ENCODE results near the gene LIMCH1. TPM values are rescaled to one million over a fixed set of nuclear protein-coding genes. Genes with fewer than 3 reads are reported as not detected.

LIMCH1 gene
- total RNA-seq, 2 experiments from 2014 or later = not detected

GRCh38 chr4:41532882-41533281 is 5.1 kb upstream of the LIMCH1 start:
- Mint-ChIP-seq H3K27ac (no peak overlapping the region), H3K27me3 (peaks cover 2% of the 10 kb centered on the region), H3K4me3 (no peak overlapping the region), H3K4me1 (no peaks in the 10 kb centered on the region), H3K9me3 (ENCODE audit: low read depth) (peaks cover 3% of the 10 kb centered on the region), H3K36me3 (ENCODE audit: low read depth) (no peaks in the 10 kb centered on the region)
- ChIA-PET POLR2A (no interaction called here), CTCF (no interaction called here)
- intact Hi-C loops (cut with DNase I, micrococcal nuclease) = no loop called here
- no peak for ATAC-seq
- DNase-seq = no peak

- ChIA-PET CTCF (no interaction called here), POLR2A (no interaction called here)
- H3K4me1 Mint-ChIP-seq = no peaks in the 10 kb centered on the region
- H3K4me3 Mint-ChIP-seq = no peak overlapping the region
- no peaks in the 10 kb centered on the region for H3K36me3 Mint-ChIP-seq (ENCODE audit: low read depth)
- peaks cover 3% of the 10 kb centered on the region for H3K9me3 Mint-ChIP-seq (ENCODE audit: low read depth)
- no peak overlapping the region for H3K27ac Mint-ChIP-seq
- H3K27me3 Mint-ChIP-seq = peaks cover 4% of the 10 kb centered on the region
- intact Hi-C loops (cut with DNase I, micrococcal nuclease) = no loop called here
- no peak for DNase-seq
- ATAC-seq = no peak
These were observed 4.3 kb upstream of the LIMCH1 start for GRCh38 chr4:41533680-41534079.

GRCh38 chr4:41534404-41534803 is 3.6 kb upstream of the LIMCH1 start:
- ATAC-seq (no peak), DNase-seq (no peak)
- no peaks in the 10 kb centered on the region for H3K4me1 Mint-ChIP-seq
- peaks cover 3% of the 10 kb centered on the region for H3K9me3 Mint-ChIP-seq (ENCODE audit: low read depth)
- intact Hi-C loops (cut with DNase I, micrococcal nuclease) = no loop called here
- no peak overlapping the region for H3K4me3 Mint-ChIP-seq
- H3K36me3 Mint-ChIP-seq (ENCODE audit: low read depth) = no peaks in the 10 kb centered on the region
- ChIA-PET POLR2A (no interaction called here), CTCF (no interaction called here)
- peaks cover 4% of the 10 kb centered on the region for H3K27me3 Mint-ChIP-seq
- no peak overlapping the region for H3K27ac Mint-ChIP-seq

- H3K4me3 Mint-ChIP-seq = no peak overlapping the region
- ATAC-seq (no peak), DNase-seq (no peak)
- H3K36me3 Mint-ChIP-seq (ENCODE audit: low read depth) = no peaks in the 10 kb centered on the region
- CTCF ChIA-PET = interaction anchor here (1.2 kb wide), 1 partner anchor 43 kb away, joined by 3 read pairs; no protein-coding TSS in a partner anchor
- peaks cover 3% of the 10 kb centered on the region for H3K9me3 Mint-ChIP-seq (ENCODE audit: low read depth)
- H3K27me3 Mint-ChIP-seq = peaks cover 4% of the 10 kb centered on the region
- H3K27ac Mint-ChIP-seq = no peak overlapping the region
- no peaks in the 10 kb centered on the region for H3K4me1 Mint-ChIP-seq
- intact Hi-C loops (cut with DNase I, micrococcal nuclease) = no loop called here
- POLR2A ChIA-PET = no interaction called here
These were observed 2.0 kb upstream of the LIMCH1 start for GRCh38 chr4:41535911-41536371.

GRCh38 chr4:41537292-41537890 is 566 bp upstream of the LIMCH1 start:
- ChIA-PET CTCF (no interaction called here), POLR2A (no interaction called here)
- intact Hi-C loops (cut with DNase I, micrococcal nuclease) = no loop called here
- ATAC-seq (no peak), DNase-seq (no peak)
- Mint-ChIP-seq H3K36me3 (ENCODE audit: low read depth) (no peaks in the 10 kb centered on the region), H3K4me1 (no peaks in the 10 kb centered on the region), H3K9me3 (ENCODE audit: low read depth) (peaks cover 3% of the 10 kb centered on the region), H3K27ac (no peak overlapping the region), H3K4me3 (no peak overlapping the region), H3K27me3 (peaks cover 4% of the 10 kb centered on the region)

- no peaks in the 10 kb centered on the region for H3K4me1 Mint-ChIP-seq
- no peak overlapping the region for H3K27ac Mint-ChIP-seq
- H3K27me3 Mint-ChIP-seq = peaks cover 4% of the 10 kb centered on the region
- DNase-seq (no peak), ATAC-seq (no peak)
- ChIA-PET CTCF (interaction anchor here (0.6 kb wide), 1 partner anchor 556 kb away, joined by 4 read pairs; no protein-coding TSS in a partner anchor), POLR2A (no interaction called here)
- no peaks in the 10 kb centered on the region for H3K9me3 Mint-ChIP-seq (ENCODE audit: low read depth)
- intact Hi-C loops (cut with DNase I, micrococcal nuclease) = no loop called here
- no peaks in the 10 kb centered on the region for H3K36me3 Mint-ChIP-seq (ENCODE audit: low read depth)
- H3K4me3 Mint-ChIP-seq = no peak overlapping the region
These were observed 1.0 kb downstream of the LIMCH1 start for GRCh38 chr4:41538887-41539498.

- H3K4me3 Mint-ChIP-seq = no peak overlapping the region
- ATAC-seq = no peak
- ChIA-PET POLR2A (no interaction called here), CTCF (no interaction called here)
- no peak overlapping the region for H3K27ac Mint-ChIP-seq
- peaks cover 4% of the 10 kb centered on the region for H3K27me3 Mint-ChIP-seq
- intact Hi-C loops (cut with DNase I, micrococcal nuclease) = no loop called here
- DNase-seq = no peak
- no peaks in the 10 kb centered on the region for H3K36me3 Mint-ChIP-seq (ENCODE audit: low read depth)
- H3K4me1 Mint-ChIP-seq = no peaks in the 10 kb centered on the region
- H3K9me3 Mint-ChIP-seq (ENCODE audit: low read depth) = no peaks in the 10 kb centered on the region
These were observed 1.8 kb downstream of the LIMCH1 start for GRCh38 chr4:41539711-41540110.

GRCh38 chr4:41540687-41541086 is 2.7 kb downstream of the LIMCH1 start:
- ATAC-seq = no peak
- intact Hi-C loops (cut with DNase I, micrococcal nuclease) = no loop called here
- H3K27ac Mint-ChIP-seq = no peak overlapping the region
- no peaks in the 10 kb centered on the region for H3K4me1 Mint-ChIP-seq
- H3K4me3 Mint-ChIP-seq = no peak overlapping the region
- peaks cover 2% of the 10 kb centered on the region for H3K27me3 Mint-ChIP-seq
- H3K9me3 Mint-ChIP-seq (ENCODE audit: low read depth) = no peaks in the 10 kb centered on the region
- no peak for DNase-seq
- ChIA-PET POLR2A (no interaction called here), CTCF (no interaction called here)
- no peaks in the 10 kb centered on the region for H3K36me3 Mint-ChIP-seq (ENCODE audit: low read depth)

GRCh38 chr4:41541687-41542094 is 3.7 kb downstream of the LIMCH1 start:
- Mint-ChIP-seq H3K4me1 (no peaks in the 10 kb centered on the region), H3K9me3 (ENCODE audit: low read depth) (no peaks in the 10 kb centered on the region), H3K36me3 (ENCODE audit: low read depth) (no peaks in the 10 kb centered on the region), H3K27ac (no peak overlapping the region), H3K4me3 (no peak overlapping the region), H3K27me3 (peaks cover 2% of the 10 kb centered on the region)
- POLR2A ChIA-PET = no interaction called here
- DNase-seq (no peak), ATAC-seq (no peak)
- CTCF ChIA-PET = no interaction called here
- intact Hi-C loops (cut with DNase I, micrococcal nuclease) = no loop called here

GRCh38 chr4:41542526-41543275 is 4.7 kb downstream of the LIMCH1 start:
- H3K27me3 Mint-ChIP-seq = peaks cover 4% of the 10 kb centered on the region
- no peak for DNase-seq

GRCh38 chr4:41545238-41545637 is 7.3 kb downstream of the LIMCH1 start:
- ATAC-seq (no peak), DNase-seq (no peak)
- intact Hi-C loops (cut with DNase I, micrococcal nuclease) = no loop called here
- peaks cover 4% of the 10 kb centered on the region for H3K27me3 Mint-ChIP-seq
- ChIA-PET POLR2A (no interaction called here), CTCF (no interaction called here)
- H3K4me1 Mint-ChIP-seq = no peaks in the 10 kb centered on the region
- H3K36me3 Mint-ChIP-seq (ENCODE audit: low read depth) = no peaks in the 10 kb centered on the region
- H3K9me3 Mint-ChIP-seq (ENCODE audit: low read depth) = no peaks in the 10 kb centered on the region
- no peak overlapping the region for H3K27ac Mint-ChIP-seq
- no peak overlapping the region for H3K4me3 Mint-ChIP-seq

More at GRCh38 chr4:41542526-41543275, 4.7 kb downstream of the LIMCH1 start:
- H3K4me3 Mint-ChIP-seq = no peak overlapping the region
- ChIA-PET CTCF (no interaction called here), POLR2A (no interaction called here)
- no peaks in the 10 kb centered on the region for H3K9me3 Mint-ChIP-seq (ENCODE audit: low read depth)
- no peak for ATAC-seq
- no peaks in the 10 kb centered on the region for H3K4me1 Mint-ChIP-seq
- no peaks in the 10 kb centered on the region for H3K36me3 Mint-ChIP-seq (ENCODE audit: low read depth)
- intact Hi-C loops (cut with DNase I, micrococcal nuclease) = no loop called here
- no peak overlapping the region for H3K27ac Mint-ChIP-seq

- intact Hi-C loops (cut with DNase I, micrococcal nuclease) = no loop called here
- no peak overlapping the region for H3K27ac Mint-ChIP-seq
- H3K9me3 Mint-ChIP-seq (ENCODE audit: low read depth) = no peaks in the 10 kb centered on the region
- DNase-seq = no peak
- CTCF ChIA-PET = no interaction called here
- H3K36me3 Mint-ChIP-seq (ENCODE audit: low read depth) = no peaks in the 10 kb centered on the region
- H3K27me3 Mint-ChIP-seq = peaks cover 4% of the 10 kb centered on the region
- ATAC-seq = no peak
- no peak overlapping the region for H3K4me3 Mint-ChIP-seq
- POLR2A ChIA-PET = no interaction called here
- H3K4me1 Mint-ChIP-seq = no peaks in the 10 kb centered on the region
These were observed 8.7 kb downstream of the LIMCH1 start for GRCh38 chr4:41546638-41547037.
